ENCODE results near the gene CHRNA9. TPM values are rescaled to one million over a fixed set of nuclear protein-coding genes. Genes with fewer than 3 reads are reported as not detected.
A peak's percentile ranks its signal among the peaks of the same experiment; 100 is the strongest.

CHRNA9 gene
- total and polyA plus RNA-seq, 2 experiments from 2014 or later: 0.58 to 5.7 TPM

GRCh38 chr4:40375095-40375494 lies 40.0 kb downstream of the CHRNA9 start:
- Histone ChIP-seq H3F3A (replicated peaks; ENCODE audit: low read depth) (no peaks in the 10 kb centered on the region), H4K20me1 (replicated peaks; ENCODE audit: insufficient read depth) (no peaks in the 10 kb centered on the region), H3K27me3 (ENCODE audit: insufficient read depth) (no peaks in the 10 kb centered on the region), H3K79me2 (replicated peaks; ENCODE audit: insufficient read depth) (no peaks in the 10 kb centered on the region), H3K4me1 (ENCODE audit: insufficient read depth) (no peaks in the 10 kb centered on the region), H3K4me2 (no peak overlapping the region), H3K36me3 (ENCODE audit: insufficient read depth) (no peaks in the 10 kb centered on the region), H2AFZ (peak overlapping the region; percentile 80; the same call in 1 of the 2 replicates), H3K4me3 (no peak overlapping the region), H3K9me2 (ENCODE audit: insufficient read depth) (no peaks in the 10 kb centered on the region), H3K27ac (ENCODE audit: low read depth) (no peak overlapping the region)
- DNase-seq (ENCODE audit: low spot score) (no peak), ATAC-seq (no peak)
- TF ChIP-seq NANOG (IDR thresholded peaks at IDR 0.05; ENCODE audit: borderline replicate concordance) (no peak), JUNB (IDR thresholded peaks at IDR 0.05; ENCODE audit: unreplicated experiment) (no peak), ZNF114 (CRISPR knock-in tag; IDR thresholded peaks at IDR 0.05) (no peak), ZNF331 (CRISPR knock-in tag; IDR thresholded peaks at IDR 0.05; ENCODE audit: low read depth) (no peak), CTCF (conservative IDR thresholded peaks at IDR 0.05; ENCODE audit: low read depth in 2 of 2) (no peak), CREB1 (CRISPR knock-in tag; IDR thresholded peaks at IDR 0.05; ENCODE audit: low read depth) (no peak), REST (IDR thresholded peaks at IDR 0.05; ENCODE audit: unreplicated experiment) (no peak), EZH2 (IDR thresholded peaks at IDR 0.05; ENCODE audit: low read depth, unreplicated experiment) (no peak)
- Mint-ChIP-seq H3K27ac (no peak overlapping the region), H3K9me3 (no peaks in the 10 kb centered on the region), H3K4me3 (no peak overlapping the region), H3K27me3 (ENCODE audit: insufficient read depth, low read depth, poor library complexity) (peaks cover 1% of the 10 kb centered on the region), H3K36me3 (ENCODE audit: low read depth) (no peaks in the 10 kb centered on the region), H3K4me1 (peaks cover 8% of the 10 kb centered on the region; the same call in 2 of the 3 replicates)

- Histone ChIP-seq H3K36me3 (ENCODE audit: insufficient read depth) (no peaks in the 10 kb centered on the region), H3F3A (replicated peaks; ENCODE audit: low read depth) (no peaks in the 10 kb centered on the region), H2AFZ (0 out of 2 replicates have a peak overlapping the region, but pooled peaks have one; percentile 80), H3K9me2 (ENCODE audit: insufficient read depth) (peaks cover 2% of the 10 kb centered on the region; the same call in 1 of the 2 replicates), H3K27me3 (ENCODE audit: insufficient read depth) (no peaks in the 10 kb centered on the region), H3K4me1 (ENCODE audit: insufficient read depth) (no peaks in the 10 kb centered on the region), H3K27ac (ENCODE audit: low read depth) (no peak overlapping the region), H3K4me2 (no peak overlapping the region), H4K20me1 (replicated peaks; ENCODE audit: insufficient read depth) (no peaks in the 10 kb centered on the region), H3K4me3 (no peak overlapping the region), H3K79me2 (replicated peaks; ENCODE audit: insufficient read depth) (no peaks in the 10 kb centered on the region)
- H3K9me3 Mint-ChIP-seq: no peaks in the 10 kb centered on the region
- peaks cover 1% of the 10 kb centered on the region for H3K27me3 Mint-ChIP-seq (ENCODE audit: insufficient read depth, low read depth, poor library complexity)
- no peak for ATAC-seq
- DNase-seq (ENCODE audit: low spot score): no peak
- no peak overlapping the region for H3K27ac Mint-ChIP-seq
- no peak overlapping the region for H3K4me3 Mint-ChIP-seq
- no peaks in the 10 kb centered on the region for H3K36me3 Mint-ChIP-seq (ENCODE audit: low read depth)
- H3K4me1 Mint-ChIP-seq: peaks cover 8% of the 10 kb centered on the region; the same call in 2 of the 3 replicates
- no peak for TF ChIP-seq EZH2 (IDR thresholded peaks at IDR 0.05; ENCODE audit: low read depth, unreplicated experiment)
- TF ChIP-seq REST (IDR thresholded peaks at IDR 0.05; ENCODE audit: unreplicated experiment): no peak
- no peak for TF ChIP-seq NANOG (IDR thresholded peaks at IDR 0.05; ENCODE audit: borderline replicate concordance)
Measured at GRCh38 chr4:40375620-40376019, 40.5 kb downstream of the CHRNA9 start.
